GM23248 (cell line): ENCODE results near the gene LRMDA.

Source experiments
- EZH2 ChIP-seq: fragments of 200-600 bp; sonication (generic); IDR thresholded peaks from 2 replicates; pipeline ENCODE4 v1.6.1; 2018; ENCODE audit warnings: antibody characterized with exemption, mild to moderate bottlenecking; ENCODE audit not compliant: insufficient read depth, poor library complexity, severe bottlenecking
- EZH2phosphoT487 ChIP-seq: fragments of 200-600 bp; sonication (generic); IDR thresholded peaks from 2 replicates; pipeline ENCODE4 v1.6.1; 2018; ENCODE audit warnings: antibody characterized with exemption, moderate library complexity, mild to moderate bottlenecking, low read depth; ENCODE audit not compliant: insufficient read depth

GRCh38 chr10:75818552-75818951, 387.1 kb downstream of the LRMDA start:
- TF ChIP-seq EZH2phosphoT487 (no peak), EZH2 (no peak)
